NCI-H2227 (cell line): ENCODE results near the gene FAM81B.

Experiments
- DNase-seq: peaks from one replicate; lab custom pipeline; 2025; ENCODE audit not compliant: unreplicated experiment; lab: John Stamatoyannopoulos, UW

FAM81B gene

GRCh38 chr5:95401626-95402025 is 10.5 kb downstream of the FAM81B start:
- DNase-seq: no peak

- no peak for DNase-seq
Measured at GRCh38 chr5:95403996-95404395, 12.8 kb downstream of the FAM81B start.

- DNase-seq: no peak
Measured at GRCh38 chr5:95406426-95407090, 15.4 kb downstream of the FAM81B start.

GRCh38 chr5:95410279-95410678 is 19.1 kb downstream of the FAM81B start:
- no peak for DNase-seq

- no peak for DNase-seq
Measured at GRCh38 chr5:95411474-95411873, 20.3 kb downstream of the FAM81B start.

GRCh38 chr5:95414451-95414850 is 23.3 kb downstream of the FAM81B start:
- no peak for DNase-seq

- no peak for DNase-seq
Measured at GRCh38 chr5:95417971-95418370, 26.8 kb downstream of the FAM81B start.

GRCh38 chr5:95422838-95423237 is 31.7 kb downstream of the FAM81B start:
- no peak for DNase-seq

GRCh38 chr5:95424016-95424415 is 32.9 kb downstream of the FAM81B start:
- DNase-seq: no peak

GRCh38 chr5:95424526-95424925 is 33.4 kb downstream of the FAM81B start:
- no peak for DNase-seq

GRCh38 chr5:95426227-95426626 is 35.1 kb downstream of the FAM81B start:
- DNase-seq: no peak

- no peak for DNase-seq
Measured at GRCh38 chr5:95432779-95433178, 41.6 kb downstream of the FAM81B start.

- peak; percentile 6 for DNase-seq
Measured at GRCh38 chr5:95439801-95440493, 48.8 kb downstream of the FAM81B start.

- DNase-seq: no peak
Measured at GRCh38 chr5:95440825-95441224, 49.7 kb downstream of the FAM81B start.

- no peak for DNase-seq
Measured at GRCh38 chr5:95441636-95442035, 50.5 kb downstream of the FAM81B start.

- DNase-seq: no peak
Measured at GRCh38 chr5:95445442-95445841, 54.3 kb downstream of the FAM81B start.

- no peak for DNase-seq
Measured at GRCh38 chr5:95445995-95446394, 54.8 kb downstream of the FAM81B start.

- DNase-seq: no peak
Measured at GRCh38 chr5:95446560-95447221, 55.5 kb downstream of the FAM81B start.

GRCh38 chr5:95447961-95448360 is 56.8 kb downstream of the FAM81B start:
- DNase-seq: no peak

- DNase-seq: no peak
Measured at GRCh38 chr5:95448789-95449188, 57.6 kb downstream of the FAM81B start.

- DNase-seq: no peak
Measured at GRCh38 chr5:95449460-95449859, 58.3 kb downstream of the FAM81B start.

- DNase-seq: no peak
Measured at GRCh38 chr5:95454536-95454935, 63.4 kb downstream of the FAM81B start.
